H1 (cell line): Measurements from ENCODE around the gene TARS2. TPM values are rescaled to one million over a fixed set of nuclear protein-coding genes. Genes with fewer than 3 reads are reported as not detected.

ENCODE experiments used
- CTCF ChIA-PET: fragments of 300-600 bp; sonication (Branson Sonifier 250); formaldehyde crosslinking; loops from one replicate; lab custom pipeline; 2021; ENCODE audit not compliant: partially characterized antibody; lab: Charles Lee
- POLR2A ChIA-PET: fragments of 300-600 bp; sonication (Branson Sonifier 250); formaldehyde crosslinking; loops from one replicate; lab custom pipeline; 2021; ENCODE audit warnings: inconsistent platforms; ENCODE audit not compliant: partially characterized antibody; lab: Charles Lee
- DNase-seq, 2 experiments: peaks; one replicate each; pipeline versions ENCODE4 v3.0.0 to v3.0.0-alpha.2; 2010 to 2022; ENCODE audit warnings: low spot score in 2 of 2, low read depth in 1 of 2, mixed read lengths in 1 of 2
- FAIRE-seq: peaks from 2 replicates; lab custom pipeline; 2011; peaks lifted over from hg19 to GRCh38; lab: Jason Lieb, UNC
- H2AFZ ChIP-seq: 2 replicates; pipeline ENCODE4 v1.8.1; 2012; ENCODE audit warnings: low read length, inconsistent platforms
- H2AK5ac ChIP-seq: 2 replicates; pipeline ENCODE4 v1.6.1; 2013; ENCODE audit warnings: low read depth, low read length
- H2BK120ac ChIP-seq: replicated peaks from 2 replicates; pipeline ENCODE3; 2013; ENCODE audit warnings: low read depth, low read length, inconsistent platforms
- H2BK12ac ChIP-seq: 2 replicates; pipeline ENCODE4 v1.6.1; 2013; ENCODE audit warnings: low read depth, low read length
- H2BK15ac ChIP-seq: 2 replicates; pipeline ENCODE4 v1.6.1; 2013; ENCODE audit warnings: low read length
- H2BK20ac ChIP-seq: 2 replicates; pipeline ENCODE4 v1.6.1; 2013; ENCODE audit warnings: low read length
- H2BK5ac ChIP-seq: 2 replicates; pipeline ENCODE4 v1.6.1; 2013; ENCODE audit warnings: low read depth, low read length
- H3K14ac ChIP-seq: 2 replicates; pipeline ENCODE4 v1.6.1; 2013; ENCODE audit warnings: inconsistent platforms; ENCODE audit not compliant: insufficient read length
- H3K18ac ChIP-seq: 2 replicates; pipeline ENCODE4 v1.6.1; 2013; ENCODE audit warnings: low read length; ENCODE audit errors: extremely low read depth
- H3K23ac ChIP-seq: 2 replicates; pipeline ENCODE4 v1.6.1; 2013; ENCODE audit warnings: inconsistent platforms; ENCODE audit not compliant: insufficient read length
- H3K23me2 ChIP-seq: 2 replicates; pipeline ENCODE4 v1.6.1; 2013; ENCODE audit warnings: low read depth, low read length
- H3K27ac ChIP-seq: 2 replicates; pipeline ENCODE4 v1.6.1; 2011; ENCODE audit warnings: low read depth, low read length, inconsistent platforms
- H3K27me3 ChIP-seq, 4 experiments: replicated peaks in 1 of 4; 1 replicate in 1 of 4; 2 replicates in 3 of 4; pipeline versions ENCODE4 v1.6.1 to v1.8.1; 2011 to 2013; ENCODE audit warnings: low read length in 3 of 4, mild to moderate bottlenecking in 3 of 4, inconsistent platforms in 2 of 4, mixed read lengths in 2 of 4, moderate library complexity in 1 of 4; ENCODE audit not compliant: control insufficient read depth in 3 of 4, insufficient read depth in 3 of 4; ENCODE audit errors: extremely low read depth in 1 of 4
- H3K36me3 ChIP-seq, 4 experiments: 2 replicates each; pipeline versions ENCODE4 v1.6.1 to v1.8.1; 2011 to 2013; ENCODE audit warnings: mild to moderate bottlenecking in 4 of 4, low read length in 3 of 4, moderate library complexity in 2 of 4, control low read depth in 1 of 4, inconsistent platforms in 1 of 4; ENCODE audit not compliant: insufficient read depth in 4 of 4, control insufficient read depth in 2 of 4
- H3K4ac ChIP-seq: replicated peaks from 2 replicates; pipeline ENCODE3; 2013; ENCODE audit warnings: low read length, low read depth, mixed read lengths, inconsistent platforms; ENCODE audit not compliant: insufficient read length
- H3K4me1 ChIP-seq, 4 experiments: replicated peaks in 1 of 4; 1 replicate in 1 of 4; 2 replicates in 3 of 4; pipeline versions ENCODE4 v1.6.1 to v1.8.1; 2011 to 2013; ENCODE audit warnings: low read length in 3 of 4, inconsistent platforms in 2 of 4, mixed read lengths in 1 of 4; ENCODE audit not compliant: insufficient read depth in 4 of 4, control insufficient read depth in 3 of 4
- H3K4me2 ChIP-seq, 2 experiments: 2 replicates each; pipeline versions ENCODE4 v1.6.1 to v1.8.1; 2011 to 2013; ENCODE audit warnings: low read depth in 2 of 2, low read length in 2 of 2, control low read depth in 1 of 2, inconsistent platforms in 1 of 2, mild to moderate bottlenecking in 1 of 2; ENCODE audit not compliant: insufficient read depth in 1 of 2
- H3K4me3 ChIP-seq, 4 experiments: fragments of 200-600, 300-600 bp in 1 of 4; sonication (generic), shearing (Covaris generic), sonication (Bioruptor Twin) in 1 of 4; 2 replicates each; pipeline versions ENCODE4 v1.5.1 to v1.8.1; 2011 to 2016; ENCODE audit warnings: low read length in 4 of 4, low read depth in 3 of 4, control low read depth in 2 of 4, inconsistent platforms in 2 of 4, mild to moderate bottlenecking in 2 of 4, mixed read lengths in 1 of 4, moderate library complexity in 1 of 4; ENCODE audit not compliant: insufficient read depth in 2 of 4; ENCODE audit errors: extremely low read depth in 1 of 4
- H3K56ac ChIP-seq: replicated peaks from 2 replicates; pipeline ENCODE3; 2013; ENCODE audit warnings: low read depth, mild to moderate bottlenecking, mixed read lengths, low read length, inconsistent platforms; ENCODE audit not compliant: insufficient read length
- H3K79me1 ChIP-seq: 2 replicates; pipeline ENCODE4 v1.6.1; 2013; ENCODE audit warnings: low read depth, low read length, control low read depth
- H3K79me2 ChIP-seq, 2 experiments: 2 replicates each; pipeline versions ENCODE4 v1.6.1 to v1.8.1; 2012 to 2013; ENCODE audit warnings: low read length in 2 of 2, mild to moderate bottlenecking in 2 of 2, inconsistent platforms in 1 of 2; ENCODE audit not compliant: insufficient read depth in 2 of 2, control insufficient read depth in 1 of 2
- H3K9ac ChIP-seq, 4 experiments: replicated peaks in 1 of 4; 1 replicate in 1 of 4; 2 replicates in 3 of 4; pipeline versions ENCODE4 v1.6.1 to v1.8.1; 2011 to 2013; ENCODE audit warnings: low read depth in 3 of 4, low read length in 3 of 4, control low read depth in 2 of 4, mild to moderate bottlenecking in 2 of 4, moderate library complexity in 2 of 4, inconsistent platforms in 1 of 4; ENCODE audit errors: extremely low read depth in 1 of 4
- H3K9me3 ChIP-seq, 2 experiments: 2 replicates each; pipeline versions ENCODE4 v1.6.1 to v1.8.1; 2012 to 2013; ENCODE audit warnings: mild to moderate bottlenecking in 2 of 2, moderate library complexity in 2 of 2, control low read depth in 1 of 2, inconsistent platforms in 1 of 2, low read depth in 1 of 2, low read length in 1 of 2, mixed read lengths in 1 of 2; ENCODE audit not compliant: insufficient read depth in 2 of 2
- H4K20me1 ChIP-seq, 2 experiments: replicated peaks in 1 of 2; 2 replicates each; pipeline versions ENCODE3 to v1.8.1; 2011 to 2013; ENCODE audit warnings: inconsistent platforms in 2 of 2, low read length in 2 of 2, mild to moderate bottlenecking in 1 of 2; ENCODE audit not compliant: insufficient read depth in 2 of 2, control insufficient read depth in 1 of 2
- H4K5ac ChIP-seq: 2 replicates; pipeline ENCODE4 v1.6.1; 2013; ENCODE audit warnings: low read length, low read depth, mixed read lengths, inconsistent platforms; ENCODE audit not compliant: insufficient read length
- H4K8ac ChIP-seq: 2 replicates; pipeline ENCODE4 v1.8.0; 2013; ENCODE audit warnings: mild to moderate bottlenecking, moderate library complexity, low read length, inconsistent platforms; ENCODE audit not compliant: insufficient read depth; ENCODE audit errors: extremely low read depth
- H4K91ac ChIP-seq: replicated peaks from 2 replicates; pipeline ENCODE3; 2013; ENCODE audit warnings: low read length, mixed read lengths, inconsistent platforms; ENCODE audit not compliant: insufficient read length
- BRCA1 ChIP-seq: IDR thresholded peaks from 2 replicates; pipeline ENCODE4 v1.6.1; 2012; ENCODE audit warnings: low read depth, low read length, improper control_type of control experiment
- KDM1A ChIP-seq: fragments of 200-600, 300-600 bp; sonication (generic); IDR thresholded peaks from 2 replicates; pipeline ENCODE4 v1.7.1; 2016; ENCODE audit warnings: mild to moderate bottlenecking, low read length, borderline replicate concordance
- SRF ChIP-seq: IDR thresholded peaks from 2 replicates; pipeline ENCODE4 v1.6.1; 2011; ENCODE audit warnings: mild to moderate bottlenecking, low read depth, low read length, moderate library complexity
- WGBS, 2 experiments: shearing (Covaris generic) in 1 of 2; methylation state at CpG; one replicate each; pipeline versions ENCODE4 v1.1.6 to v1.1.7; 2013 to 2015; ENCODE audit warnings: low lambda C conversion rate in 2 of 2, mixed read lengths in 2 of 2, inconsistent platforms in 1 of 2, low coverage in 1 of 2, missing lambda C conversion rate in 1 of 2; ENCODE audit not compliant: insufficient replicate concordance in 2 of 2, insufficient coverage in 1 of 2, insufficient read length in 1 of 2; ENCODE audit errors: extremely low coverage in 1 of 2, missing lambda C conversion rate in 1 of 2; 5-methylcytosine and 5-hydroxymethylcytosine counted together
- polyA plus RNA-seq, 7 experiments: library from polyadenylated mRNA; depleted of rRNA in 3 of 7; stranded (reverse) in 5 of 7; unstranded in 2 of 7; fragments of >200 nt in 5 of 7; fragments of 200-250 nt in 2 of 7; gene quantifications; 1 replicate in 5 of 7; 2 replicates in 1 of 7; 4 replicates in 1 of 7; pipeline versions ENCODE4 v1.2.1 to v1.2.3, GENCODE V29; 2011 to 2013; ENCODE audit warnings: missing spikeins in 2 of 7, mixed read lengths in 2 of 7
- total RNA-seq: library from RNA; stranded (reverse); fragmentation: NEBNext Ultra II Directional; extraction: Animal tissue kit (Norgen Biotek cat#: 25700); gene quantifications from 2 replicates; pipeline ENCODE4 v1.2.1, GENCODE V29; 2021

TARS2 gene
- total and polyA plus RNA-seq, 2 of the 8 experiments (the other 6 are each of a cell fraction or from before 2014, with no cell fraction given): 38.9 to 39.1 TPM

GRCh38 chr1:150516050-150516591, 28.9 kb downstream of the TARS2 start:
- peaks cover 5% of the 10 kb centered on the region for H3K23me2 ChIP-seq
- H2BK20ac ChIP-seq: no peak overlapping the region
- H4K20me1 ChIP-seq: no peaks in the 10 kb centered on the region
- H3K9me3 ChIP-seq: no peaks in the 10 kb centered on the region
- H3K14ac ChIP-seq: no peak overlapping the region
- ChIA-PET POLR2A (interaction anchor here (0.5 to 2.4 kb wide), 14 partner anchors 9 to 421 kb away, joined by 3 to 10 read pairs (median 6); partner anchors contain the start of genes ADAMTSL4, APH1A, MCL1 and RPRD2), CTCF (interaction anchor here (0.6 to 22.4 kb wide), 13 partner anchors 17 to 268 kb away, joined by 3 to 253 read pairs (median 3); no protein-coding TSS in a partner anchor)
- no peak overlapping the region for H2BK5ac ChIP-seq
- no peak overlapping the region for H3K4ac ChIP-seq
- no peak overlapping the region for H2BK120ac ChIP-seq
- H2AFZ ChIP-seq: peak overlapping the region; percentile 54; the same call in 1 of the 2 replicates
- no peak overlapping the region for H4K91ac ChIP-seq
- 22% methylated on average over 12 of the region's 19 CpGs; no CpG with 5 or more reads in 1 of the 2 experiments for WGBS, 2 experiments
- H3K23ac ChIP-seq: no peak overlapping the region
- no peak for FAIRE-seq
- peak overlapping the region; percentile 84; the same call in 1 of the 2 replicates for H2BK12ac ChIP-seq
- no peak for DNase-seq
- no peak overlapping the region for H3K56ac ChIP-seq
- TF ChIP-seq BRCA1: no peak
- no peak for TF ChIP-seq SRF
- TF ChIP-seq KDM1A: 0 out of 2 replicates have a peak, but pooled peaks have one; percentile 31
- no peak overlapping the region for H3K27ac ChIP-seq
- no peak overlapping the region for H4K5ac ChIP-seq
- H3K18ac ChIP-seq: no peak overlapping the region; the same call in 1 of the 2 replicates
- no peaks in the 10 kb centered on the region; a peak in 1 of 7 replicates for H3K27me3 ChIP-seq
- peak overlapping the region; percentile 88 to 91 for H3K4me2 ChIP-seq
- peak overlapping the region in 1 of 4 experiments; percentile 41; a peak in 3 of 7 replicates for H3K9ac ChIP-seq
- no peaks in the 10 kb centered on the region for H3K79me1 ChIP-seq
- no peak overlapping the region for H2AK5ac ChIP-seq
- H3K4me1 ChIP-seq: peaks cover 0 to 4% (median 3%) of the 10 kb centered on the region in 4 experiments; a peak in 5 of 7 replicates
- H4K8ac ChIP-seq: no peak overlapping the region; the same call in 1 of the 2 replicates
- peak overlapping the region; percentile 72 to 91 (median 76) for H3K4me3 ChIP-seq
- H2BK15ac ChIP-seq: no peak overlapping the region; the same call in 1 of the 2 replicates
- no peaks in the 10 kb centered on the region for H3K79me2 ChIP-seq
- H3K36me3 ChIP-seq: no peaks in the 10 kb centered on the region
